Measurements from ENCODE around the gene CCDC183. TPM values are rescaled to one million over a fixed set of nuclear protein-coding genes. Genes with fewer than 3 reads are reported as not detected.
"Not testable (repeated sequence)": the region's sequence is repeated elsewhere in the genome, so short reads cannot be mapped to it uniquely, and the experiment has no call there.

CCDC183 gene
- total RNA-seq, 1 experiment from 2014 or later, result not detected

DNA sequence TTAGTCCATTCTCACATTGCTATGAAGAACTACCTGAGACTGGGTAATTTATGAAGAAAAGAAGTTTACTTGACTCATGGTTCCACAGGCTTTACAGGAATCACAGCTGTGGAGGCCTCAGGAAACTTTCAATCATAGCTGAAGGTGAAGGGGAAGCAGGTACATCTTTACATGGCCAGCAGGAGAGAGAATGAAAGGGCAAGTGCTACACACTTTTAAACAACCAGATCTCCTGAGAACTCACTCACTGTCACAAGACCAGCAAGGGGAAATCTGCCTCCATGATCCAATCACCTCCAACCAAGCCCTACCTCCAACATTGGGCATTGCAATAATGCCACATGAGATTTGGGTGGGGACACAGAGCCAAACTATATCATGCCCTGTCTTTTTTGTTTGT is 44.3 kb upstream of the CCDC183 start:
- Histone ChIP-seq H3K9me2 (replicated peaks; ENCODE audit: insufficient read depth, low read length) (no peaks in the 10 kb centered on the region), H3K27ac (ENCODE audit: low read length) (no peak overlapping the region), H4K20me1 (ENCODE audit: insufficient read depth, low read depth, low read length) (peaks cover under 1% of the 10 kb centered on the region; the same call in 1 of the 2 replicates), H3K27me3 (ENCODE audit: low read length) (peaks cover 3% of the 10 kb centered on the region; the same call in 1 of the 2 replicates), H3K9me3 (ENCODE audit: low read length) (peaks cover 12% of the 10 kb centered on the region), H3K4me3 (ENCODE audit: low read length) (no peak overlapping the region), H3K79me2 (ENCODE audit: low read length) (no peaks in the 10 kb centered on the region), H3K4me1 (ENCODE audit: low read length) (no peaks in the 10 kb centered on the region), H3K36me3 (ENCODE audit: insufficient read depth, low read length) (no peaks in the 10 kb centered on the region; the same call in 1 of the 2 replicates), H3K4me2 (ENCODE audit: low read depth, low read length, poor library complexity, severe bottlenecking) (no peak overlapping the region), H3K9ac (ENCODE audit: low read length) (no peak overlapping the region), H2AFZ (ENCODE audit: low read length) (no peak overlapping the region)
- no peak for DNase-seq

DNA sequence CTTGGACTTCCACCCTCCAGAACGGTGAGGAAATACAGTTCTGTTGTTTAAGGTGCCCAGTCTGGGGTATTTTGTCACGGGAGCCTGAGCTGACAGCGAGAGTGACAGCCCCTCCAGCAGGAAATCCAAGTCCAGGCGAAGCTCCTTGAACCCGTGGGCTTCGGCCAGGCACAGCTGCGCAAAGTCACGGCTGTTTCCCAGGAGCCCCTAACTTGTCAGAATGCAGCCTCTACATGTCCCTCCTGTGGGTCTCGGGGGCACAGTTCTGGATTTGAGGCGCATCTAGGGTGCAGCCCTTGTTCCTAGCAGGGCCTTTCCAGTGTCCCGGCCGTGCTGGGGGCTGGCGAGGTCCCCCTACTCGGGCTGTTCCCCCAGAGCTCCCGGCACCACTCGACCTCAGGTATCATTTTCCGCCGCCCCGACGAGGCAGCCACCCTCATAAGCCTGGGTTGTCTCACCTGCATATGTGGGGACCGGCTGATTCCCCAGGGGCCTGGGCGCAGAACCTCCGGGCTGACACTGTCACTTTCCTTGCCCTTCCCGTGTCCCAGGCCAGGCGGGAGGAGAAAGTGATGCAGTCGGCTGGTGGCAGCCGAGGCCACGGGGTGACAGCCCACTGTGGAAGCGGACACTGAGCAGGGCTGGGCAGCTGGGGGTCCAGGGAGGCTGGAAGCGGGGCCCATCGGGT is 42.6 kb upstream of the CCDC183 start:
- Histone ChIP-seq H3K36me3 (ENCODE audit: insufficient read depth, low read length) (no peaks in the 10 kb centered on the region; the same call in 1 of the 2 replicates), H3K4me1 (ENCODE audit: low read length) (no peaks in the 10 kb centered on the region), H3K4me3 (ENCODE audit: low read length) (no peak overlapping the region), H3K9ac (ENCODE audit: low read length) (no peak overlapping the region), H3K9me2 (replicated peaks; ENCODE audit: insufficient read depth, low read length) (no peaks in the 10 kb centered on the region), H3K79me2 (ENCODE audit: low read length) (no peaks in the 10 kb centered on the region), H3K9me3 (ENCODE audit: low read length) (peaks cover 12% of the 10 kb centered on the region), H4K20me1 (ENCODE audit: insufficient read depth, low read depth, low read length) (no peaks in the 10 kb centered on the region), H2AFZ (ENCODE audit: low read length) (no peak overlapping the region), H3K27me3 (ENCODE audit: low read length) (peaks cover 3% of the 10 kb centered on the region; the same call in 1 of the 2 replicates), H3K27ac (ENCODE audit: low read length) (no peak overlapping the region), H3K4me2 (ENCODE audit: low read depth, low read length, poor library complexity, severe bottlenecking) (no peak overlapping the region)
- DNase-seq, result no peak

DNA sequence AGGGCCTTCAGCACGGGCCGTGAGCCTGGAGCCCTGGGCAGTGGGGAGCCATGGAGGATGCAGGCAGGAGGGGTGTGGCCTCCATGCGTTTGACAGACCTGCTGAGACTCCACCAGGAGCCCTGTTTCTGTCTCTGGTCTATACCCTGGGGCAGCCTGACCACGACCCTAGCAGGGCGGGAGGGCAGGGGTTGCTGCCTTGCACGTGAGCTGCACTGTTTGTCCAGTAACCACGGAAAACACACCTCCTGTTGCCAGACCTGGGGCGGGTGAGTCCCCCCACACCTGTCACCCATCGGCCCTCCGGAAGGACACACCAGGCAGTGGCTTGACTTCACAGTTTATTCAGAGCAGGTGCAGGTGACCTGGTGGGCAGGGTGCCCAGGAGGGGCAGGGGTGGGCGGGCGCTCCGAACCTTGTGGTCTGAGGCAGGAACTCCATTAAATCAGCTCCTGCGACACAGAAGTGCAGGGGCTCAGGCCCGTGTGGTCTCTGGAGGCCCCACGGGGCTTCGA is 42.0 kb upstream of the CCDC183 start:
- no peak overlapping the region for H3K4me3 ChIP-seq (ENCODE audit: low read length)
- H3K9ac ChIP-seq (ENCODE audit: low read length), result no peak overlapping the region
- no peaks in the 10 kb centered on the region for H3K4me1 ChIP-seq (ENCODE audit: low read length)
- no peak for DNase-seq
- no peak overlapping the region for H2AFZ ChIP-seq (ENCODE audit: low read length)
- H3K27me3 ChIP-seq (ENCODE audit: low read length), result peaks cover 3% of the 10 kb centered on the region; the same call in 1 of the 2 replicates
- no peak overlapping the region for H3K4me2 ChIP-seq (ENCODE audit: low read depth, low read length, poor library complexity, severe bottlenecking)
- no peaks in the 10 kb centered on the region; the same call in 1 of the 2 replicates for H3K36me3 ChIP-seq (ENCODE audit: insufficient read depth, low read length)
- no peak overlapping the region for H3K27ac ChIP-seq (ENCODE audit: low read length)
- H3K9me3 ChIP-seq (ENCODE audit: low read length), result peaks cover 12% of the 10 kb centered on the region
- H3K79me2 ChIP-seq (ENCODE audit: low read length), result no peaks in the 10 kb centered on the region
- no peaks in the 10 kb centered on the region for H3K9me2 ChIP-seq (replicated peaks; ENCODE audit: insufficient read depth, low read length)
- H4K20me1 ChIP-seq (ENCODE audit: insufficient read depth, low read depth, low read length), result no peaks in the 10 kb centered on the region

DNA sequence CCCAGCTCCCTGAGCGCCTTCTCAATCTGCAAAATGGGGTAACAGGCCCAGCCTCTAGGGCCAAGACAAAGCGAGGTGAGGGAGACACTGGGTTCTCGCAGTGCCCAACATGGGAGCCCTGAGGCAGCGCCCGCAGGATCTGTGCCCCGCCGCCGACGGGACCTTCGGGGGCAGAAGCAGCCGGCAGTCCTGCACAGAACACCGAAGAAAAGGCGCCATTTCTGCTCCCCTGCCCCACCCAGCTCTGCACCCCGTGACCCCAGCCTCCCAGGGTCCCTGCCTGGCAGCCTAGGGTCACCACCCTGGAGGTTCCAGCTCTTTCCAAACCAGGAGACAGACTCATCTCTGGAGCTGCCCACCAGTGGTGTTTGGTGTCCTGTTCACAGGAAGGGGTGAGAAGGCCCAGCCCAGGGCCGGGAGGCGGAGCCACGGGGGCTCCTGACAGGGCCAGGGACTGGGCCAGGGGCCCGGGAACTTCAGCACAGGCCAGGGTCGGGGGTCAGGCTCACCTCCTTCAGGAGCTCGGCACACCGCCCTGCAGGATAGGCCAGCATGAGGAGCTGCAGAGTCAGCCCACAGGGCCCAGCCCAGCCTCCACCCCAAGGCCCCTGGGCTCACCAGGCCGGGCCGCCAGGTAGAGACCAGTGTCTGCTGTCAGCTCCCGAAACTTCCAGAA is 41.4 kb upstream of the CCDC183 start:
- H2AFZ ChIP-seq (ENCODE audit: low read length), result no peak overlapping the region
- DNase-seq, result no peak
- H3K36me3 ChIP-seq (ENCODE audit: insufficient read depth, low read length), result no peaks in the 10 kb centered on the region; the same call in 1 of the 2 replicates
- H3K9me3 ChIP-seq (ENCODE audit: low read length), result peaks cover 12% of the 10 kb centered on the region
- no peaks in the 10 kb centered on the region for H3K9me2 ChIP-seq (replicated peaks; ENCODE audit: insufficient read depth, low read length)
- peaks cover 3% of the 10 kb centered on the region; the same call in 1 of the 2 replicates for H3K27me3 ChIP-seq (ENCODE audit: low read length)
- H3K9ac ChIP-seq (ENCODE audit: low read length), result no peak overlapping the region
- no peak overlapping the region for H3K4me3 ChIP-seq (ENCODE audit: low read length)
- H3K27ac ChIP-seq (ENCODE audit: low read length), result no peak overlapping the region
- H4K20me1 ChIP-seq (ENCODE audit: insufficient read depth, low read depth, low read length), result no peaks in the 10 kb centered on the region
- H3K4me1 ChIP-seq (ENCODE audit: low read length), result no peaks in the 10 kb centered on the region
- no peak overlapping the region for H3K4me2 ChIP-seq (ENCODE audit: low read depth, low read length, poor library complexity, severe bottlenecking)
- no peaks in the 10 kb centered on the region for H3K79me2 ChIP-seq (ENCODE audit: low read length)

DNA sequence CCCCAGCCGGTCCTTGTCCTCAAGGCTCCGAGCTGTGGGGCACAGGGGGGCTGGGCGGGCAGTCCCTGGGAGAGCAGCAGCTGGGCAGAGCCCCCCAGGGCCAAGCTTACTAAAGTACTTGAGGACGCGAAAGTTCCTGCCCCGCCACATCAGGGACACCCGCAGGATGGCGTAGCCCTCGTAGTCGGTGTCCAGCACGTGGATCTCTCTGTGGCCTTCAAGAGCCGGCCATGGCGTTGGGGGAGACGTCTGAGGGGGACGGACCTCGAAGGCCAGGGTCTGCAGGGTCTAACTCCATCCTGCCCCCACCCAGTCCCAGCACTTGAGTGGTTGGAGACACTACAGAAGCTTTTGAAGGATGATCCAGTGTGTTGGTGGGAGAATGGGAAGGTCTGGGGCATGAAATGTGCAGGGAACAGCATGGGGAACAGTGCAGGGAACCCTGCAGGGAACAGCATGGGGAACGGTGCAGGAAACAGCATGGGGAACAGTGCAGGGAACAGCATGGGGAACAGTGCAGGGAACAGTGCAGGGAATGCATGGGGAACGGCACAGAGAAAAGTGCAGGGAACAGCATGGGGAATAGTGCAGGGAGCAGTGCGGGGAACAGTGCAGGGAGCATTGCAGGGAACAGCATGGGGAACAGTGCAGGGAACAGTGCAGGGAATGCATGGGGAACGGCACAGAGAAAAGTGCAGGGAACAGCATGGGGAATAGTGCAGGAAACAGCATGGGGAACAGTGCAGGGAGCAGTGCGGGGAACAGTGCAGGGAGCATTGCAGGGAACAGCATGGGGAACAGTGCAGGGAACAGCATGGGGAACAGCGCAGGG is 40.6 kb upstream of the CCDC183 start:
- not testable (repeated sequence) for H3K9me2 ChIP-seq (replicated peaks; ENCODE audit: insufficient read depth, low read length); H3K4me3 ChIP-seq (ENCODE audit: low read length); H3K4me2 ChIP-seq (ENCODE audit: low read depth, low read length, poor library complexity, severe bottlenecking); H3K27me3 ChIP-seq (ENCODE audit: low read length); H3K79me2 ChIP-seq (ENCODE audit: low read length); H3K27ac ChIP-seq (ENCODE audit: low read length); H3K9ac ChIP-seq (ENCODE audit: low read length); DNase-seq; H4K20me1 ChIP-seq (ENCODE audit: insufficient read depth, low read depth, low read length); H3K4me1 ChIP-seq (ENCODE audit: low read length); H3K36me3 ChIP-seq (ENCODE audit: insufficient read depth, low read length); H2AFZ ChIP-seq (ENCODE audit: low read length)
- H3K9me3 ChIP-seq (ENCODE audit: low read length), result peaks cover 12% of the 10 kb centered on the region

DNA sequence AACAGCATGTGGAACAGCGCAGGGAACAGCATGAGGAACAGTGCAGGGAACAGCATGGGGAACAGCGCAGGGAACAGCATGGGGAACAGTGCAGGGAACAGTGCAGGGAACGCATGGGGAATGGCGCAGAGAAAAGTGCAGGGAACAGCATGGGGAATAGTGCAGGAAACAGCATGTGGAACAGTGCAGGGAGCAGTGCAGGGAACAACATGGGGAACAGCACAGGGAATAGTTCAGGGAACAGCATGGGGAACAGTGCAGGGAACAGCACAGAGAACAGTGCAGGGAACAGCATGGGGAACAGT is 40.1 kb upstream of the CCDC183 start:
- Histone ChIP-seq H3K27me3 (ENCODE audit: low read length) (peaks cover 3% of the 10 kb centered on the region; the same call in 1 of the 2 replicates), H3K4me3 (ENCODE audit: low read length) (no peak overlapping the region), H2AFZ (ENCODE audit: low read length) (no peak overlapping the region), H3K9me2 (replicated peaks; ENCODE audit: insufficient read depth, low read length) (no peaks in the 10 kb centered on the region), H3K4me2 (ENCODE audit: low read depth, low read length, poor library complexity, severe bottlenecking) (no peak overlapping the region), H4K20me1 (ENCODE audit: insufficient read depth, low read depth, low read length) (no peaks in the 10 kb centered on the region), H3K79me2 (ENCODE audit: low read length) (no peaks in the 10 kb centered on the region), H3K9me3 (ENCODE audit: low read length) (peaks cover 12% of the 10 kb centered on the region), H3K36me3 (ENCODE audit: insufficient read depth, low read length) (no peaks in the 10 kb centered on the region; the same call in 1 of the 2 replicates), H3K4me1 (ENCODE audit: low read length) (no peaks in the 10 kb centered on the region), H3K9ac (ENCODE audit: low read length) (no peak overlapping the region), H3K27ac (ENCODE audit: low read length) (no peak overlapping the region)
- DNase-seq, result no peak

DNA sequence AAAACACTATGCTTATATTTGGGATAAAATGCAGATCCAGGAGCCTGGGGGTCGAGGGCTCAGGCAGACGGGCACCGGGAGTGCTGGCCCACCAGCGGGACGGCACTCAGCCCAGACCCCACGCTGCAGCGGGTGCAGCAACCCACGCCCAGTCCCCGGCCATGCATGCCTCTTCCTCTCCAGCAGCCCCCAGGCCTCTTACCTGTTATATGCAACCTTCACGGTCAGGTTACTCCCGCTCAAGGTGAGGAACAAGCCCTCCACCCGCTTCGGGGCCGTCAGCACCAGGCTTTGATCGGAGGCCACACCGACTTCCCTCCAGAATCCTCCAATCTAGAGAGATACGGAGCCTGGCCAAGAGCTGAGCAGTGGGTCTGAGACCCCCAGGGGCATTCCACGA is 39.3 kb upstream of the CCDC183 start:
- Histone ChIP-seq H3K79me2 (ENCODE audit: low read length) (no peaks in the 10 kb centered on the region), H3K36me3 (ENCODE audit: insufficient read depth, low read length) (no peaks in the 10 kb centered on the region), H4K20me1 (ENCODE audit: insufficient read depth, low read depth, low read length) (no peaks in the 10 kb centered on the region), H3K4me2 (ENCODE audit: low read depth, low read length, poor library complexity, severe bottlenecking) (no peak overlapping the region), H3K27me3 (ENCODE audit: low read length) (no peaks in the 10 kb centered on the region; the same call in 1 of the 2 replicates), H2AFZ (ENCODE audit: low read length) (no peak overlapping the region), H3K4me1 (ENCODE audit: low read length) (no peaks in the 10 kb centered on the region), H3K9me2 (replicated peaks; ENCODE audit: insufficient read depth, low read length) (no peaks in the 10 kb centered on the region), H3K4me3 (ENCODE audit: low read length) (no peak overlapping the region), H3K9ac (ENCODE audit: low read length) (no peak overlapping the region), H3K27ac (ENCODE audit: low read length) (no peak overlapping the region), H3K9me3 (ENCODE audit: low read length) (peaks cover 5% of the 10 kb centered on the region)
- no peak for DNase-seq

DNA sequence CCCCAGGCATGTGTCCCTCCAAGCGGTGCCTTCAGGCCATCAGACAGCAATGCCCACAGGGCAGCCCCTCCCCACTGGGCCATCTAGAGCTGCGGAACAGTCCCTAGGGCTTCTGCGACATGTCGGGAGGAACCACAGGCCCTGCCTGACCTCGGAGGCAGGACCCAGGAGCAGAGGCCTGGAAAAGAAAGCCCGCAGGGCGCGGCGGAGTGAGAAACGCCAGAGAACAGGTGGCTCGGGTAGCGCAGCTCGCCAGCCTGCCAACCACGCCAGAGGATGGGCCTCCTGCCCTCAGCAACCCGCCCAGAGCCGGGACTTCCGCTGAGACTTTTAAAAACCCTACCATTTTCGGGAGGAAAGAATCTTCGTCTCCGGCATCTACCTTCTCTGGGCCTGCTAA is 38.8 kb upstream of the CCDC183 start:
- Histone ChIP-seq H3K4me2 (ENCODE audit: low read depth, low read length, poor library complexity, severe bottlenecking) (no peak overlapping the region), H3K27me3 (ENCODE audit: low read length) (no peaks in the 10 kb centered on the region), H3K9ac (ENCODE audit: low read length) (no peak overlapping the region), H3K4me3 (ENCODE audit: low read length) (no peak overlapping the region), H3K79me2 (ENCODE audit: low read length) (no peaks in the 10 kb centered on the region), H4K20me1 (ENCODE audit: insufficient read depth, low read depth, low read length) (no peaks in the 10 kb centered on the region), H2AFZ (ENCODE audit: low read length) (no peak overlapping the region), H3K9me2 (replicated peaks; ENCODE audit: insufficient read depth, low read length) (no peaks in the 10 kb centered on the region), H3K9me3 (ENCODE audit: low read length) (peaks cover under 1% of the 10 kb centered on the region; the same call in 1 of the 2 replicates), H3K4me1 (ENCODE audit: low read length) (no peaks in the 10 kb centered on the region), H3K36me3 (ENCODE audit: insufficient read depth, low read length) (no peaks in the 10 kb centered on the region), H3K27ac (ENCODE audit: low read length) (no peak overlapping the region)
- no peak for DNase-seq
